GM23248 (cell line): ENCODE data around the gene MTSS2. TPM values are rescaled to one million over a fixed set of nuclear protein-coding genes. Genes with fewer than 3 reads are reported as not detected.
A peak's percentile ranks its signal among the peaks of the same experiment; 100 is the strongest.

Experiments used
- DNase-seq: peaks from one replicate; pipeline ENCODE4 v3.0.0-alpha.2; 2015
- H2AFZ ChIP-seq: fragments of 200-600 bp; sonication (generic); 2 replicates; pipeline ENCODE4 v1.6.1; 2016; ENCODE audit warnings: antibody characterized with exemption
- H3F3A ChIP-seq: fragments of 200-600 bp; sonication (generic); 2 replicates; pipeline ENCODE4 v1.6.1; 2016; ENCODE audit warnings: mild to moderate bottlenecking, antibody characterized with exemption, mixed run types; ENCODE audit not compliant: insufficient read depth
- H3K27ac ChIP-seq: fragments of 200-600 bp; sonication (generic); 2 replicates; pipeline ENCODE4 v1.5.1; 2016; ENCODE audit warnings: mild to moderate bottlenecking
- H3K27me3 ChIP-seq: fragments of 200-600 bp; sonication (generic); replicated peaks from 2 replicates; pipeline ENCODE4 v1.6.1; 2016; ENCODE audit warnings: mild to moderate bottlenecking; ENCODE audit not compliant: insufficient read depth
- H3K36me3 ChIP-seq: fragments of 200-600 bp; sonication (generic); 2 replicates; pipeline ENCODE4 v1.6.1; 2016; ENCODE audit warnings: low read depth, mild to moderate bottlenecking
- H3K4me1 ChIP-seq: fragments of 200-600 bp; sonication (generic); 2 replicates; pipeline ENCODE4 v1.6.1; 2016; ENCODE audit warnings: mild to moderate bottlenecking; ENCODE audit not compliant: insufficient read depth
- H3K4me2 ChIP-seq: fragments of 200-600 bp; sonication (generic); one replicate; pipeline ENCODE4 v1.6.1; 2016; ENCODE audit warnings: mild to moderate bottlenecking; ENCODE audit not compliant: unreplicated experiment
- H3K4me3 ChIP-seq: fragments of 200-600 bp; sonication (generic); 2 replicates; pipeline ENCODE4 v1.5.1; 2016; ENCODE audit warnings: mild to moderate bottlenecking
- H3K79me2 ChIP-seq: fragments of 200-600 bp; sonication (generic); 2 replicates; pipeline ENCODE4 v1.6.1; 2016; ENCODE audit warnings: mild to moderate bottlenecking; ENCODE audit not compliant: insufficient read depth
- H3K9ac ChIP-seq: fragments of 200-600 bp; sonication (generic); 2 replicates; pipeline ENCODE4 v1.6.1; 2016; ENCODE audit warnings: mild to moderate bottlenecking
- H3K9me2 ChIP-seq: fragments of 200-600 bp; sonication (generic); 2 replicates; pipeline ENCODE4 v1.6.1; 2016; ENCODE audit warnings: mixed run types, mild to moderate bottlenecking, moderate library complexity; ENCODE audit not compliant: insufficient read depth
- H3K9me3 ChIP-seq: fragments of 200-600 bp; sonication (generic); one replicate; pipeline ENCODE4 v1.6.1; 2017; ENCODE audit warnings: low read depth
- H4K20me1 ChIP-seq: fragments of 200-600 bp; sonication (generic); 2 replicates; pipeline ENCODE4 v1.6.0; 2016; ENCODE audit not compliant: insufficient read depth
- EZH2 ChIP-seq: fragments of 200-600 bp; sonication (generic); IDR thresholded peaks from 2 replicates; pipeline ENCODE4 v1.6.1; 2018; ENCODE audit warnings: antibody characterized with exemption, mild to moderate bottlenecking; ENCODE audit not compliant: insufficient read depth, poor library complexity, severe bottlenecking
- EZH2phosphoT487 ChIP-seq: fragments of 200-600 bp; sonication (generic); IDR thresholded peaks from 2 replicates; pipeline ENCODE4 v1.6.1; 2018; ENCODE audit warnings: antibody characterized with exemption, moderate library complexity, mild to moderate bottlenecking, low read depth; ENCODE audit not compliant: insufficient read depth
- WGBS, 2 experiments: methylation state at CpG; one replicate each; pipeline ENCODE4 v1.1.6; 2015 to 2017; ENCODE audit warnings: low lambda C conversion rate in 2 of 2, low coverage in 1 of 2; ENCODE audit errors: missing lambda C conversion rate in 2 of 2; 5-methylcytosine and 5-hydroxymethylcytosine counted together
- in situ Hi-C: fragments of 300-500 bp; cut with MboI; formaldehyde crosslinking; loops from 2 replicates; pipeline ENCODE4 v1.15.0; 2020
- polyA plus RNA-seq: library from polyadenylated mRNA; unstranded; fragments of >200 nt; fragmentation: Nextera tagmentation; extraction: Ambion mirVana; gene quantifications from 2 replicates; pipeline ENCODE4 v1.2.1, GENCODE V29; 2016
- total RNA-seq: library from RNA; depleted of rRNA; stranded (reverse); fragments of >200 nt; shearing (Covaris generic); gene quantifications from 2 replicates; pipeline ENCODE4 v1.2.3, GENCODE V29; 2014

MTSS2 gene
- total and polyA plus RNA-seq, 2 experiments from 2014 or later, result 0.44 to 23.7 TPM

- Histone ChIP-seq H2AFZ (no peak overlapping the region), H3F3A (peaks cover 9% of the 10 kb centered on the region; the same call in 1 of the 2 replicates), H3K79me2 (no peaks in the 10 kb centered on the region), H4K20me1 (no peaks in the 10 kb centered on the region), H3K27ac (peak overlapping the region; percentile 90), H3K4me2 (peak overlapping the region; percentile 34), H3K36me3 (no peaks in the 10 kb centered on the region), H3K4me3 (no peak overlapping the region), H3K27me3 (no peaks in the 10 kb centered on the region), H3K9me3 (no peaks in the 10 kb centered on the region), H3K9me2 (no peaks in the 10 kb centered on the region), H3K4me1 (peaks cover 57% of the 10 kb centered on the region), H3K9ac (peak overlapping the region; percentile 86)
- TF ChIP-seq EZH2phosphoT487 (no peak), EZH2 (no peak)
- peak; percentile 100 for DNase-seq
- WGBS, 2 experiments, result 45 to 48% methylated on average over 24 to 26 of the region's 26 CpGs
- in situ Hi-C loops, result no loop called here
Observed at GRCh38 chr16:70691223-70692129, 5.6 kb upstream of the MTSS2 start.

- H3K4me3 ChIP-seq, result no peak overlapping the region
- no peaks in the 10 kb centered on the region for H3K36me3 ChIP-seq
- H3K9me3 ChIP-seq, result no peaks in the 10 kb centered on the region
- no peak for DNase-seq
- H3F3A ChIP-seq, result peaks cover 7% of the 10 kb centered on the region; the same call in 1 of the 2 replicates
- H3K9me2 ChIP-seq, result no peaks in the 10 kb centered on the region
- 67 to 73% methylated on average over 12 to 16 of the region's 16 CpGs for WGBS, 2 experiments
- H2AFZ ChIP-seq, result no peak overlapping the region
- H3K79me2 ChIP-seq, result peaks cover 2% of the 10 kb centered on the region
- H3K27me3 ChIP-seq, result no peaks in the 10 kb centered on the region
- peak overlapping the region; percentile 90 for H3K27ac ChIP-seq
- no peak overlapping the region for H3K4me2 ChIP-seq
- no peaks in the 10 kb centered on the region for H4K20me1 ChIP-seq
- H3K9ac ChIP-seq, result peak overlapping the region; percentile 86; the same call in 1 of the 2 replicates
- H3K4me1 ChIP-seq, result peaks cover 57% of the 10 kb centered on the region
- in situ Hi-C loops, result no loop called here
- TF ChIP-seq EZH2phosphoT487, result no peak
- TF ChIP-seq EZH2, result no peak
Observed at GRCh38 chr16:70689970-70690891, 4.4 kb upstream of the MTSS2 start.

DNA sequence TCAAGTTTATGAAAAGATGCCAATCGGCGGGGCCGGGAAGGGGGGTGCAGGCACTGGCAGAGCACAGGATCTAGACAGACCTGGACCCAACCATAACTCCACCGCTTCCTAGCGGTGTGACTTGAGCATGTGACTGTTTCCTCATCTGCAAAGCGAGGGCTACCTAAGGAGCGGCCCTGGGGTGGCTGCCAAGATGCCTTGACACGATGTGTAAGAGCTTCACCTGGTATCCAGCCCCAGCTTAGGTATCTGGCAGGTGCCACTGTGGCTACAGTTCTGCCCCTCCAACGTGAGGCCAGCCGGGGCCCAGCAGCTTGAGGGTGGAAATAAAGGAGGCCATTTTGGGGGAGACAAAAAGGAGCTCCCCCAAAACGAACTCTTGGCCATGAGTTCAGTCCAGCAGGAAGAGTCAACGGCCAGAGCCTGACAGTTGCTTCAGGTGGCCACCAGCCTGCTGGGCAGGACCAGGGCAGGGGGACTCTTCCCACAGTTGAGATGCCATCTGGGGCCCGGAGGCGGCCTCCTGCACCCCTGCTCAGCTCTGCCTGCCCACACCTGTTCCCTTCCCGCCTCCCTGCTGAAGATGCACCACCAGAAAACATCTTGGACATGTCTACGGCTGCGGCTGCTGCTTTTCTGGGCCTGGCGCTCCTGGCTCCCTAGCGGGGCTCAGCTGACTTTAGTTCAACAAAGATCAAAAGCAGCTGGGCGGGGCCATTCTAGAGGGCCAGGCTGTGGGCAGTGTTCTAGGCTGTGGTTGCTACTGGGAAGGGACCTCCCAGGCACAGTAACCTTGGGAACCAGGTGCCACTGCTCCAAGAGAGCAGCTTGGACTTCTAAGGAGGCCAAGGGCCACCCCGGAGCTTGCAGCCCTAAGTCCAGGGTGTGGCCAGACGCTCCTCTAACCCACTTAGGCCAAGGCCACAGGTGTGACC is 3.4 kb upstream of the MTSS2 start:
- no peaks in the 10 kb centered on the region for H4K20me1 ChIP-seq
- no peak overlapping the region for H3K4me3 ChIP-seq
- 92 to 93% methylated on average over 22 of the region's 22 CpGs for WGBS, 2 experiments
- no peak overlapping the region for H2AFZ ChIP-seq
- peaks cover 11% of the 10 kb centered on the region for H3K79me2 ChIP-seq
- H3K4me2 ChIP-seq, result no peak overlapping the region
- peaks cover 50% of the 10 kb centered on the region for H3K4me1 ChIP-seq
- no peaks in the 10 kb centered on the region for H3K9me2 ChIP-seq
- H3K9ac ChIP-seq, result no peak overlapping the region
- no peak overlapping the region; the same call in 1 of the 2 replicates for H3K27ac ChIP-seq
- no peaks in the 10 kb centered on the region for H3K36me3 ChIP-seq
- no peaks in the 10 kb centered on the region for H3K9me3 ChIP-seq
- no peak for DNase-seq
- no peaks in the 10 kb centered on the region; the same call in 1 of the 2 replicates for H3F3A ChIP-seq
- in situ Hi-C loops, result no loop called here
- TF ChIP-seq EZH2, result no peak
- TF ChIP-seq EZH2phosphoT487, result no peak
- no peaks in the 10 kb centered on the region for H3K27me3 ChIP-seq
